ENCODE results near the gene IMPA2.

The IMPA2 gene

DNA sequence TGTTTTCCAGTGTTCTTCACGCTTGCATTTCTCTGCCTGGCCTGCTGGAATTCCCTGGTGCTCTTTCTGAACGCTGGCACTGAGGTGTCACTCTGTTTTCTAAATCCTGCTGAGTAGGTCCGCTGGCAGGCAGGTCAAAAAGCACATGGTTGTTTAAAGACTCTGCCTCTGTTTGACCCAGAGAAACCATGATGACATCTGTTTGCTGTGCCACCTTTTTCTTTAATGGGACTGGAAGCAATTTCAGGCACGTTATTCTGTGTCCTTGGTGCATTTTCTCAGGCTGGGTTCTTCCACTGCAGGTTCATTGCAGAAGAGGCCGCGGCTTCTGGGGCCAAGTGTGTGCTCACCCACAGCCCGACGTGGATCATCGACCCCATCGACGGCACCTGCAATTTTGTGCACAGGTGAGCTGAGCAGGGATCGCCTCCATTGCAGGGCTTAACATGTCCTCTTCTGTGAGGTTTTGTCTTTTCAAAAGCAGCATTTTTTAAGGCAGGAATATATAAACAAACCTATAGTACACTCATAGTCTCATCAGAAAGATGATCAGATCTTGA lies 28.4 kb downstream of the IMPA2 start:
- DNase-seq = no peak

DNA sequence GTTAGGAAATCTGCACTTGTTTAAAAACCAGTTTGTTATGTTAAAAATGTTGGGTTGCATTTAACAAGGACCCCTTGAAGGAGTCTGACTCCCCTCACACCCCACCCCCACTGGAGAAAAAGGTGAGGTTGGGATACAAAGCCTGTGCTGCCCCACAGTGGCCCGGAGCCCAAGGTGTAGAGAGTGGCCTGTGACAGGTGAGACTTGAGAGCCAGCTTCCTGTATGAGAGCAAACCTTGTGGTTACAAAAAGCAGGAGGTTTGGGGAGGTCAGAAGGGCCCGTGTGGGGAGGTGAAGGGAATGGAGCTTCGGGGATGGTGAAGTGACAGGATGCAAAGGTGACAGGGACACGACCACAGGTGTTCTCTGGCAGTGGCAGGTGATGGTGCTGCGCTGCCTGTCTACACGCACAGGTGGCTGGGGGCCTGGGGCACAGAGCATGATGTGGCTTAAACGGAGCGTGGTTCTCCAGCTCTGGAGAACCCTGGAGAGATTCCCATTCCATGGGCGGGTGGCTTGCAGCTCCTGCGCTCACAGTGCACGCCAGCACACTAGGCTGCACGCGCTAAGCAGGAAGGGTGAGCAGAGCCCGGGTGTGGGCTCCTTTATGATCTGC lies 29.0 kb downstream of the IMPA2 start:
- no peak for DNase-seq

DNA sequence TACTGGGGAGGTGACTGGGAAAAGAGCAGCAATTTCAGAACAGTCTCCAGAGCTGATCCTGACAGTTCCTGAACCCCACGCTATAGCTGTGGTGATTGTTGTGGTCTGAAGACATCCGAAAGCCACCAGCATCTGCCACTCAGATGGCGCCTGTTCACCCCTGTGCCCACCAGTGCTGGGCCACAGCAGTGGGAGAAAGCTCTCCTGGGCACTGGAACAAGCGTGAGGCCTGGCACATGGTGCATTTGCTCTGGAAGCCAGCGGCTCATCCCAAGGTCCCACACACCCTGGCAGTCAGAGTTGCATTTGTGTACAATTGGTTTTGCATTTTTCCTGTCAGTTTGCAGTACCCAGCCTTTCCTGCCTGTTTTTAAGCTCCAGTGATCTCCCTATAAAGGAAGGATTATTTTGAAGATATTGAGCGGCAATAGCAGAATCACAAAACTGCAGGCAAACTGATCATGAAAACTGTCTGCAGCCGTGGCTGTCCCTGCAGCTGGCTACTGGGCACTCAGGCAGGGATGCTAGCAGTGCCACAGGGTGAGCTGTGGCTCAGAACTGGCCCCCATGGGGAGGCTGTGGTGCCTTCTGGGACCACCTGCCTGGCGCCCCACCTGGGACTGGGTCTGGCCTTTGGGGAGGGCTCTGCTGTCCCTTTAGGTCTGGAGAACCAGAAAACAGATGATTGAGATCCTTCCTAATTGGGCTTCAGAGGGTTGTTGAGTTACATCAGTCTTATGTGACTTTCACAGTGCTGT lies 30.1 kb downstream of the IMPA2 start:
- no peak for DNase-seq

DNA sequence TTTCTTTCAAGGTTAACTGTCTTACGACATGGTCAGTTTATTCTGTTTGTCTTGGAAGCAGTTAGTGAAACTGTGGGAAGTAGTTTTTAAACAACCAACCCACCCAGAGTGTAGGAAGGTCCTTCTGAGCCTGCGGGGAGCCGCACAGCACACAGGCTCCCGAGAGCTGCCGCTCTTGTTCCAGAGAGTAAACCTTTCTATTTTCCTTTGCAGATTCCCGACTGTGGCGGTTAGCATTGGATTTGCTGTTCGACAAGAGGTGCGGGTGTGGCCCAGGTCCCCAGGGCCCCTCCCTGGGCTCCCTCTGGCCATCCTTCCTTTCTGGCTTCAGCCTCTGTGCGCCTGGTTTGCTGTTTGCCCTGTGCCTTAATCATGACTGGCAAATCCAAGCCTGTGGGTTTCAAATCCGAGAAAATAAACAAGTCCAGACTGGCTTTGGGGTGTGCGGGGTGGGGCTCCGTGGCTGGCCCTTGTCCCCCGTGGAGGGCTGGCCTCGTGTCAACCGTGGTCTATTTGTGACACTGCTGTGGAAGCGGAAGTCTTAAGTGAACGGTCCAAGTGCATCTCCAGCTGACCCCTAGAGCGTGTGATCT lies 30.7 kb downstream of the IMPA2 start:
- DNase-seq = no peak

DNA sequence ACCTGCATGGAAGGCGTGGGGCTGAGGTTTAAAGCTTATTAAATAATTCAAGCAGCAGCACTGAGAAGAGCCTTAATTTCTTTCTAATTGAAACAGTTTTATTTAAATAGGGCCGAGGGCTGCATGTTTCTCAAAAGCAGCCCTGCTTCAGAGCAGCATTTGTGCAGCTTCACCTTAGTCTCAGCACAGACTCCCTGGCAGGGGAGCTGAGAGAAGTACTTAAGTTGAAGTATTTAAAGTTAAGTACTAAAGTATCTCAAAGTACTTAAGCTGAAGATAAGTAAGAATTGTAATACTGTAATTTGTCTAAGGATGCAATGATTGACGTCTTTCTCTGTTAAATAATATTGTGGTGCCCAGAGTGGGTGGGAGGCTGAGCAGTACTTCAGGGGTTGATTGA lies 31.4 kb downstream of the IMPA2 start:
- DNase-seq = no peak

DNA sequence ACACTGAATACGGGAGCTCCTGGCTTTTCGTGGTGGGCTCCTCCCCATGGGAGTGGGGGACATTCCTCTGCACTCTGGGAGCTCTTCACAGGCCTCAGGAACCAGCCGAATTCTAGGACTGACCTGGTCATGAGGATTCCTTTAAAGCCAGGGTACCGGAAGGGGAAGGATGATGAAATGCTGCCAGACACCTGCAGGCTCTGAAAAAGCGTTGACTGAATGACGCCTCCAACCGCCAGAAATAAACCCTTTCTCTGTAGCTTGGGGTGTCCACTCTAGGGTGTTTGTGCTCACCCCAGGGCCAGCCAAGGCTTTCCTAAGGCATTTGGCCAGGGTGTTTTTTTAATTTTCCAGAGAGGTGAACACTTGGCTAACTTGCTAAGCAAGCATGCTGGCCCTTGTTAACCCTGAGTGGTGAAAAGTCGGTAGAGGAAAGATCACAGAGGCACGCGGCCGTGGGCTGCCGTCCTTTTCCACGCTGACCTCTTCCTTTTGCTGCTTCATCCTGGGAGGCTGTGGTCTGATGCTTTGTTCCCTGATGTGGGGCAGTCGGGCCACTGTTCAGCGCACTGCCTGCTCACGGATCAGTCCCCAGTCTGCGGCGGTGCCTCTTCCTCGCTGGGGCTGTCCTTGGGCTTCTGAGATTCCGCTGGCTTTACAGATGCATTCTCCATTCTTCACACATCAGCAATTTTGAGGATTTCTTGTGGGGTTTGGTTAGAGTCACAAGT lies 32.0 kb downstream of the IMPA2 start:
- no peak for DNase-seq

DNA sequence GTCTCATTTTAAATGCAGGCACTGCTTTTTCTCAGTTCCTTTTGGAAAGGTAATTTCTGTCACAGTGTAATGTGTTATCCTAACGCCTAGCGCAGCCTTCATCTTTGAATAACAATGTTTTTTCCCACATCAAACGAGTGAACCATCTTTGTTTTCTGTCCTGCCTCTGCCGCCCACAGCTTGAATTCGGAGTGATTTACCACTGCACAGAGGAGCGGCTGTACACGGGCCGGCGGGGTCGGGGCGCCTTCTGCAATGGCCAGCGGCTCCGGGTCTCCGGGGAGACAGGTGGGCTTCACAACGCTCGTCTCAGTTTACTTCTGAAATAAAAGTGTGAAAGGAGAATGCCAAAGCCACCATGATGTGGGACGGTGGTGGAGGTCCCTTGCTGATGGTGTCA lies 32.8 kb downstream of the IMPA2 start:
- DNase-seq = no peak

DNA sequence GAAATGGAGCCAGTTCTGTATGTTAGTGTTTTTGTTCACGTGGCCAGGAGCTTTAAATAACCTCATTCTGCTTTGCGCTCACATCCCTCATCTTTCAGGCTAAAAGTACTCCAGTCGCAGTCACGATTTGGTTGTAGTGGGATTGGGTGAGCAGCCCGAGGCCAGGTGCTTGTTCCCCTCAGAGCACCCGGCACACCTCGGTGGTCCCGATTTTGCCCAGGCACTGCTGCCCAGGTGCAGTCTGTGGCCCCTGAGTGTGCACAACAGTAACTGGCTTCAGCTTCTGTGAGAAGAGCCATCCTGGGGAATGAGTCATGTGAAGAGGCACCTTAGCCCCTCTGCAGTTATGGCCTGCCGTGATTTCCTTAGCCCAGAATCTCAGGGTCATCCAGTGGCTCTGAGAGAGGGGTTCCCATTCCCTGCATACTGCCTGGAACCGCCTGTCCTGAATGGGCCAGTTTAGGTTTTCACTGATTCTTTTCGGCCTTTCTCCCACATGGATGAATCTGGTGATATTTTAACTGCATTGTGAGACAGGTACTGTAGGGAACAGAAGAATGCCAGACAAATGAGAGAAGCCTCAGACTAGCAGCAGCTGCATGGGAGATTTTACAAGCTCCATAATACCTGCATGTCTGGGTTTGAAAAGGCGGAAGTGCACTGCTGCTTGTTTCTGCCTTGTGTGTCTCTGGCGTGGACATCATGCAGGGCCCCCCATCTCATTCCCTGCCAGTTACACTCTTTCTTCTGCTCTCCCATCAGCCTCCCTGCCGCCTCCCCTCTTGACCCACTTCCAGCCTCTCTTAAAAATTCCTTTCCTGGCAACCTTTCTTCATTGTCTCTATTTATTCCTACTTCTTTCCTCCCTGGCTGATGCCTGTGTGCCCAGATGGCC lies 33.5 kb downstream of the IMPA2 start:
- DNase-seq = no peak

DNA sequence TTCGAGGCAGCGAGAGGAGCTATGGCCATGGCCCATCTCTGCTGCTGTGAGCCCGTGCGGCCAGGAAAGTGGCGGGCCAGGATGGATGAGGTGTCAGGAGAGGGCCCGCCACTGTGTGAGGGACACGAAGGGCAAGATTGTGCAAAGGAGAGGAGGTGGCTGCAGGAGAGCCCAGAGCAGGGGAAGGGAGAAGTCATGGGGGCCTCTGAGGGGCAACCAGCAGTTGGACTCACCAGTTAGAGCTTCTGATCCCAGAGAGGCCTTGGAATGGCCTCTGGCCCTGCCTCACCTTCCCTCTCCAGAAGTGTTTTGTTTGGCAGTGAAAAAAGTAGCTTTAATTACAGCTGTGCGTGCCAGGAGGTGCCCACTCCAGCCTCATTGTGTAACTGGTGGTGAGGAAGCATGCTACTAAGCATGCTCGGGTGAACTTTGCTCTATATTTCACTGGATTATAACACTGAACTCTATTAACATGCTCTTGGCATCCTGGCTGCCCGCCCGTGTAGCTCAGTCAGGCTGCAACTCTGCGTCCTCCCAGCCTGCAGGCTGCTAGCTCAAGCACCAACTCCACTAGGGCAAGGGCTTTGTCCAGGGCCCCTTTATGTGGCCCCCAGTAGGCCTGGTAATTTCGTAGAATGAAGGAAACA lies 34.2 kb downstream of the IMPA2 start:
- DNase-seq = no peak

DNA sequence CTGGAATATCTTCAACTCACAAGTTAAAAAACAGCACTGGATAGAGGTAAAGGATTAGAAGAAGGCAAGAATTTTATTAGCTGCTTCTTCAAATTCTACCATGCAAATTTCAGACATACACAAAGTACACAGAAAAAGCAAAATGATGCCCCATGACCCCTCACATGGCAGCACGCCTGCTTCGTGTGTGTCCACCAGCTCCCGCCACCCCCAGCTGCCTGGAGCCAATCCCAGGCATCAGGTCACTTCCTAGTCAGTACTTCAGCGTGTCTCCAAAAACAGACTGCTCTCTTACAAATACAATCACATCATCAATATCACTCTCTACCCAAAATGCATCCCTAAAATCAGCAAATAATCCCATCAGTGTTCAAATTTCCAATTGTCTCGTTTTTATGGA lies 35.8 kb downstream of the IMPA2 start:
- DNase-seq = no peak

DNA sequence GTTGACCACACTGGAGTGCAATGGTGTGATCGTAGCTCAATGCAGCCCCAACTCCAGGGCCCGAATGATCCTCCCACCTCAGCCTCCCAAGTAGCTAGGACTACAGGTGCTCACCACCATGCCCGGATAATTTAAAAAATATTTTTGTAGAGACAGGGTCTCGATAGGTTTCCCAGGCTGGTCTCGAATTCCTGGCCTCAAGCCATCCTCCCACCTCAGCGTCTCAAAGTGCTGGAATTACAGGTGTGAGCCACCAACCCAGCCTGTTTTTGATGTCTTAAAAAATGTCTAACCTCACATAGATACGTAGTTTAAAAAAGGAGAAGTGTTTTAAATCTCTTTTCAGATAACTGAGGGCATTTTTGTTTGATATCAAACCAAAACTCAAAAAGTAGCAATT lies 37.6 kb downstream of the IMPA2 start:
- no peak for DNase-seq

DNA sequence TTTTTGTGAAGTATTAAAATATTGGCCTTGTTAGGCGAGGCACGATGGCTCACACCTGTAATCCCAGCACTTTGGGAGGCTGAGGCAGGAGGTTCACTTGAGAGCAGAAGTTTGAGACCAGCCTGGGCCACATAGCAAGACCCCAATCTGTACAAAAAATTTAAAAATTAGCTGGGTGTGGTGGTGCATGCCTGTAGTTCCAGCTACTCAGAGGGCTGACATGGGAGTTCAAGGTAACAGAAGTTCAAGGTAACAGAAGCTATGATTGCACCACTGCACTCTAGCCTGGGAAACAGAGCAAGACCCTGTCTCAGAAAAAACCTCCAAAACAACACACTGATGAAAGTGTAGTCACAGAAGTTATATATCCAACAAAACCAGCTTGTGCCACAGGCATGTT lies 39.8 kb downstream of the IMPA2 start:
- no peak for DNase-seq

DNA sequence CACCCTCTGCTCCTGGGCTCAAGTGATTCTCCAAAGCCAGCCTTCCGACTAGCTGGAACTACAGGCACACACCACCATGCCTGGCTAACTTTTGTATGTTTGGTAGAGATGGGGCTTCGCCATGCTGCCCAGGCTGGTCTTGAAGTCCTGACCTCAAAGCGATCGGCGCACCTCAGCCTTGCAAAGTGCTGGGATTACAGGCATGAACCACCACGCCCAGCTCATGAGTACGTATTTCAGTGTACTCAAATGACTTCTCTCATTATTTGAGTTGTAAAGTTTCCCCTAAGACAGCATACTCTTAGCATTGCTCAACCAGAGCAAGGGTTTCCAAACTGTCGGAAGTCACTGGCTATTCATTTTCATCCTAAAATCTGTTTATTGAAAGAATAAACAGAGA lies 40.3 kb downstream of the IMPA2 start:
- no peak for DNase-seq

DNA sequence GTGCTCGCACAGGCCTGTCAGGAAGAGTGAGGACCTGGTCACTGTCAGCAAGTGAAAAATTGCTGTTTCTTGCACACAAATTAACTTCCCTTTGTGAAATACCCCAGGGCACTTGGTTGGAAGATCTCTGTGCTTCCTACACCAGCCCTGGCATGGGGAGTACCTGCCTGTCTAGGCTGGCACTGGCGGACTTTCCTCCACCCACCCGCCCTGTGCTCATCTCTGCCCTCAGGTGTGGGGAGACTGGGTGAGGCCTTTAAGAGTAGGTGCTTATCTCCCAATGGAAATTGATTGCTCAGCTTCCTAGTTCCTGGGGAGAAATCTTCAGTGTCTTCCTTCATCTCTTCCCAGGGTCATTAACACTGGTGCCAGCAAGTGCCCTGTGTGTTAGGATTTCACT lies 42.1 kb downstream of the IMPA2 start:
- DNase-seq = no peak

DNA sequence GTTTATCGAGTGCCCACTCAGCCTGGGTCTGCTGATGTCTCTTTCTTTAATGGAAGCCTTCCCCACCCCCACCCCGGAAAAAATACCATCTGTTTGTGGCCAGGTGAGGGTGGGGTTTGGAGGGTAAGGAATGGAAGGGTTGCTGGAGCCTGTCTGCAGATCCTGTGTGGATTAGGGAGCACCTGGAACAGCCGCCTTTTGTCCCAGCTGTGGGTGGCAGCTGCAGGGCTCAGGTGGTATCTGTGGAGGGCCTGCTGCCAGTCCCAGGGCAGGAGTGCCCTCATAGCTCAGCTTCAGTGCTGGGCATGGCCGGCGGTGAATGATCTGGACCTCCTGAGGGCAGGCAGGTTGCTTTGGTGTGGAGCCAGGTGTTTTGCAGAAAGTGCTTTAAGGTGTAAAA lies 45.3 kb downstream of the IMPA2 start:
- no peak for DNase-seq

DNA sequence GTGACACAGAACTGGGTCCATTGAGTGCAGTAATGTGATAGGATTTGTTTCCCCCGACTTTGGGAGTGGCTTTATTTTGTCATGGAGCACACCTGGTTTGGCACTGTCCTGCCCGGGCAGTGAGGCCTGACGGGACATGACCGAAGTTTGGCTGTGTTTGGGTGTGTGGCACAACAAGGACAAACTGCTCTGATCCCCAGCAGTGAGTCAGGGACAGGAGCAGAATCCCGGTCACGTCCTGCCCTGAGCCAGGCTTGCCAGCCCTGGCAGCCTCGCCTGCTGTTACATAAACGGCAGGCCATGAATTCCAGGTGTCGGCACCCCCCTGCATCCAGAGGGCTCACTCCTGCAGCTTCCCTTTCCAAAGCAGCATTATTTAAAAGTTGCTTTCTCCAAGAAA lies 45.7 kb downstream of the IMPA2 start:
- DNase-seq = no peak

DNA sequence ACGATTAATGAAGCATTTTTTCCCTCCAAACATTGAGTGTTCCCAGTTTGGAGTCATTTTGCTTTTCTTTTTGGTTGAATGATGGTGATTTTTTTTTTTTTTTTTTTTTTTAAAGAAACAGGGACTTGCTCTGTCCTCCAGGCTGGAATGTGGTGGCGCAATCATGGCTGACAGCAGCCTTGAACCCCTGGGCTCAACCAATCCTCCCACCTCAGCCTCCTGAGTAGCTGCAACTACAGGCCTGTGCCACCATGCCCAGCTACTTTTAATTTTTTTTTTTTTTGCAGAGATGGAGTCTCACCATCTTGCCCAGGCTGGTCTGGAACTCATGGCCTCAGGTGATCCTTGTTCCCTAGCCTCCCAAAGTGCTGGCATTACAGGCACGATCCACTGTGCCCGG lies 46.2 kb downstream of the IMPA2 start:
- DNase-seq = no peak

DNA sequence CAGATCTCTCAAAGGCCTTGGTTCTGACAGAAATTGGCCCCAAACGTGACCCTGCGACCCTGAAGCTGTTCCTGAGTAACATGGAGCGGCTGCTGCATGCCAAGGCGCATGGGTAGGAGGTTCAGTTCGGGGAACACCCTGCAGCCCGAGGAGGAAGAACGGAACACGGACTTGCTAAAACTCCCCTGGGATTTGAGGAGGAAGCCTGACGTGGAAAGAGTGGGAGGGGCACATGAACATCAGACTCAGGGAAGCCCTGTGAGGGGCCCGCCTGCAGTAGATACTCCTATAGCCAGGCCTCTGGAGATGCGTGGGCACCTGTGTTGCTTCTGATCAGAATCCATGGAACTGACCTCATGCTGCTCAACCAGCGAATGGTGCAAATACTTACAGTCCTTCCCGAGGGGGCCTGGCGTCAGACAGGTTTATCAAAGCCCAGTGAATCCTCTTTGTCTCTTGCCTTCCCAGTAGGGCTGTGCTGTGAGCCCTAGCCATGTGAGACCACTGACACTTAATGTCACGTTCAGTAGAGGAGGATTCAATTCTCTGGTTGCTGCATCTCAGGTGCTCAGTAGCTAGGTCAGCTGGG lies 46.8 kb downstream of the IMPA2 start:
- DNase-seq = no peak

DNA sequence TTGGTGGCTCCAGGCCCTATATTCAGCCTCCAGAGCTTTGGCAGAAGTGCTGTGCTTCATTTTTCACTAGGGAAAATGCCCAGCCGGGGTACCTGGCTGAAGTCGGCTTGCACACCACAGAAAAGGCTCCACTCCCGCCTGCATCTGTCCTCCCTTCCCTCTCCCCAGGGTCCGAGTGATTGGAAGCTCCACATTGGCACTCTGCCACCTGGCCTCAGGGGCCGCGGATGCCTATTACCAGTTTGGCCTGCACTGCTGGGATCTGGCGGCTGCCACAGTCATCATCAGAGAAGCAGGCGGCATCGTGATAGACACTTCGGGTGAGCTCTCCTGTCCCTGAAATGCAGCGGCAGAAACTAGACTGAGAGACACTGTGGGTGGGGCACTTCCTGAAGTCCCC lies 47.4 kb downstream of the IMPA2 start:
- no peak for DNase-seq

DNA sequence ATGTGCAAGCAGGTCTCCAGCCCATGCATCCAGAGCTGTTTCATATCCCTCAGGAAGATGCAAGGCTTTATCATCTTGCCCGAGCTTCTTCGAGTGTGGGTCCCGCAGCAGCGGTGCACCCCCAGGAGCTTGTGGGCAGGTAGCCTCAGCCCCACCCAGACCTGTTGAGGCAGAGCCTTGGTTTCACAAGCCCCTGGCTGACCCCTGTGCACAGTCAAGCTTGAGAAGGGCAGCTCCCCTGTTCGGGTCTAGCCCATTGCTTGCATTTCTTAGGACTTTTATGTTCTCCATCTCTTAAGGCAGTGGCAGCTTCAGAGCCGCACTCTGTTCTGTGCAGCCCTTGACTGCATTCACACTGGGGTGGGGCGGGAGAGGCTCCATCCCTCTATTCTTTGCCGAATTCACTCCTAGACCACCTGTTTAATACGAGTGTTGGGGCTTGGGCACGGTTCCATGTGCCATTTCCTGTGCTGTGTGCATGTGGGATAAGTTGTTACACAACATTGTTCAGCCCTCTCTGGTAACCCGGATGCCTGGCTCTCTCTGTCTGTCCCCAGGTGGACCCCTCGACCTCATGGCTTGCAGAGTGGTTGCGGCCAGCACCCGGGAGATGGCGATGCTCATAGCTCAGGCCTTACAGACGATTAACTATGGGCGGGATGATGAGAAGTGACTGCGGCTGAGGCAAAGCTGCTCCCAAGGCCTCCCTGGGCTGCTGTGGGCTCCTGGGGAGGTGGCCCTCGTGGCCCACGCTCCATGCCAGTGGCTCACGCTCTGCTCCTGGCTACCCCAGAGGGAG lies 48.7 kb downstream of the IMPA2 start:
- no peak for DNase-seq
